ENCODE measurements around the gene SRP14.

SRP14 gene

GRCh38 chr15:40059821-40060220 lies 20.8 kb upstream of the SRP14 start:
- Mint-ChIP-seq H3K27me3 (no peaks in the 10 kb centered on the region), H3K36me3 (peaks cover 8% of the 10 kb centered on the region), H3K4me1 (ENCODE audit: low read depth) (peaks cover 41% of the 10 kb centered on the region), H3K9me3 (ENCODE audit: low read depth) (no peaks in the 10 kb centered on the region), H3K4me3 (no peak overlapping the region), H3K27ac (no peak overlapping the region)

DNA sequence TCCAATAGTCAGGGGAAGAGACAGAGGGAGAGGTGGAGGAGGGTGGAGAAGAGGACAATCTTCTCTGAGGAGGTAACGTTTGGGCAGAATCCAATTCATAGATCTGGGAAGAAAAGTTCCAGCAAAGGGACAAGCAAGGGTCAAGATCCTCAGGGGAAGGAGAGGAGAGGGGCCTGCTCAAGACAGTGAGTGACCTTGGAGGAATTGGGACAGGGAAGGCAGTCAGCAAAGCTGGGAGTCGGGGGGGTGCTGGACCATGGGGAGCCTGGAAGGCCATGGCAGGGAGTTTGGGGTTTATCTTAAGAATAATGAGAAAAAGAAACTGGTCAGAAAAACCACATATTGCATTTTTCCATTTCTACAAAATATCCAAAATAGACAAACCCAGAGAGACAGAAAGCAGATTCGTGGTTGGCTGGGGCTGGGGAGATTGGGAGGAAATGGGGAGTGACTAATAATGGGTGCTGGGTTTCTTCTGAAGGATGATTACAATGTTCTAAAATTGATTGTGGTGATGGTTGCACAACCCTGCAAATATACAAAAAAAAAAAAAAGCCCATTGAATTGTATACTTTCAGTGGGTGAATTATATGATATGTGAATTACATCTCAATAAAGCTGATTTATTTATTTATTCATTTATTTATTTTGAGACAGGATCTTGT lies 19.6 kb upstream of the SRP14 start:
- no peaks in the 10 kb centered on the region for H3K27me3 Mint-ChIP-seq
- peaks cover 41% of the 10 kb centered on the region for H3K4me1 Mint-ChIP-seq (ENCODE audit: low read depth)
- peaks cover 8% of the 10 kb centered on the region for H3K36me3 Mint-ChIP-seq
- peak overlapping the region; percentile 43 for H3K27ac Mint-ChIP-seq
- H3K4me3 Mint-ChIP-seq = no peak overlapping the region
- no peaks in the 10 kb centered on the region for H3K9me3 Mint-ChIP-seq (ENCODE audit: low read depth)

- H3K27me3 Mint-ChIP-seq = no peaks in the 10 kb centered on the region
- peak overlapping the region; percentile 60 for H3K4me3 Mint-ChIP-seq
- H3K27ac Mint-ChIP-seq = no peak overlapping the region
Measured at GRCh38 chr15:40055576-40056293, 16.8 kb upstream of the SRP14 start.

GRCh38 chr15:40054855-40055575 lies 16.0 kb upstream of the SRP14 start:
- Mint-ChIP-seq H3K36me3 (peaks cover 8% of the 10 kb centered on the region), H3K4me1 (ENCODE audit: low read depth) (peaks cover 69% of the 10 kb centered on the region), H3K4me3 (peak overlapping the region; percentile 44), H3K9me3 (ENCODE audit: low read depth) (no peaks in the 10 kb centered on the region), H3K27me3 (no peaks in the 10 kb centered on the region), H3K27ac (peak overlapping the region; percentile 68)

More at GRCh38 chr15:40055576-40056293, 16.8 kb upstream of the SRP14 start:
- Mint-ChIP-seq H3K36me3 (peaks cover 8% of the 10 kb centered on the region), H3K9me3 (ENCODE audit: low read depth) (no peaks in the 10 kb centered on the region), H3K4me1 (ENCODE audit: low read depth) (peaks cover 66% of the 10 kb centered on the region)

GRCh38 chr15:40054605-40054854 lies 15.5 kb upstream of the SRP14 start:
- Mint-ChIP-seq H3K4me1 (ENCODE audit: low read depth) (peaks cover 74% of the 10 kb centered on the region), H3K9me3 (ENCODE audit: low read depth) (no peaks in the 10 kb centered on the region), H3K27ac (peak overlapping the region; percentile 54), H3K36me3 (peaks cover 8% of the 10 kb centered on the region), H3K27me3 (no peaks in the 10 kb centered on the region), H3K4me3 (peak overlapping the region; percentile 44)

- peak overlapping the region; percentile 75 for H3K27ac Mint-ChIP-seq
Measured at GRCh38 chr15:40053831-40054604, 15.0 kb upstream of the SRP14 start.

DNA sequence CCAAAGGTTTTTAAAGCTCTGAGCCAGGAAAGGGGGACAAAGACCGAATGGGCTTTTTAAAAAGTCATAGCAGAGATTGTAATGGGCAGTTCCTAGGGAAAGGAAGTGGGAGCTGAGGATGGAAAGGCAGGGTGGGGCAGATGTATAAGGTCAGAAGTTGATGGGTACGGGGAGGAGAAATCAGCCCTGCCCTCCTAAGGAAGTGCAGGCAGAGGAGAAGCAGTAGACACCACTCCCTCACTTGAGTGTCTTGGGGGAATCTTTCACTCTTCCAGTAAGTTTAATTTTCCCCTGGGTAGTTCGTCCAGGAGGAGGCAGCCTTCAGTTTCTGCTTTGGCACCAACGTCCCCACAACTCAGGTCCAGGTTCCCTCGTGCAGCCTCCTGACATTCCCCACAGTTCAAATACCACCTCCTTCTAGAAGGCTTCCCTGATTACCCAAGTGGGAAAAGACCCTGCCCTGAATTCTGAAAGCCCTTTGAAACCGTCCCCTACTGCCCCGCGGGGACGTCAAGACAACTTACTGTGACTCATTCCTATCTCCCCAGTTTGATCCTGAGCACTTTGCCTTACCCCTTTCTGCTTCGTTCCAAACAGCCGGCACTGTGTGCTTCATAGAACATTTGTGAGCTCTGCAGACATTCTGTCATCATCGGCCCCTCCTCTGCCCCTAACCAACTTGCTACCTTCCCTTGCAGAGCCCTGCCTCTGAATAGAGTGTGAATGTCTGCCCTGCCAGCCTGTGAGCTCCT lies 14.3 kb upstream of the SRP14 start:
- H3K4me1 Mint-ChIP-seq (ENCODE audit: low read depth) = peaks cover 79% of the 10 kb centered on the region
- peaks cover 4% of the 10 kb centered on the region for H3K36me3 Mint-ChIP-seq
- no peaks in the 10 kb centered on the region for H3K27me3 Mint-ChIP-seq
- H3K27ac Mint-ChIP-seq = peak overlapping the region; percentile 75
- H3K9me3 Mint-ChIP-seq (ENCODE audit: low read depth) = no peaks in the 10 kb centered on the region
- peak overlapping the region; percentile 44 for H3K4me3 Mint-ChIP-seq

More at GRCh38 chr15:40053831-40054604, 15.0 kb upstream of the SRP14 start:
- no peaks in the 10 kb centered on the region for H3K9me3 Mint-ChIP-seq (ENCODE audit: low read depth)
- no peaks in the 10 kb centered on the region for H3K27me3 Mint-ChIP-seq
- H3K4me1 Mint-ChIP-seq (ENCODE audit: low read depth) = peaks cover 79% of the 10 kb centered on the region
- H3K4me3 Mint-ChIP-seq = peak overlapping the region; percentile 44
- H3K36me3 Mint-ChIP-seq = peaks cover 8% of the 10 kb centered on the region

- no peaks in the 10 kb centered on the region for H3K27me3 Mint-ChIP-seq
Measured at GRCh38 chr15:40052604-40053003, 13.6 kb upstream of the SRP14 start.

DNA sequence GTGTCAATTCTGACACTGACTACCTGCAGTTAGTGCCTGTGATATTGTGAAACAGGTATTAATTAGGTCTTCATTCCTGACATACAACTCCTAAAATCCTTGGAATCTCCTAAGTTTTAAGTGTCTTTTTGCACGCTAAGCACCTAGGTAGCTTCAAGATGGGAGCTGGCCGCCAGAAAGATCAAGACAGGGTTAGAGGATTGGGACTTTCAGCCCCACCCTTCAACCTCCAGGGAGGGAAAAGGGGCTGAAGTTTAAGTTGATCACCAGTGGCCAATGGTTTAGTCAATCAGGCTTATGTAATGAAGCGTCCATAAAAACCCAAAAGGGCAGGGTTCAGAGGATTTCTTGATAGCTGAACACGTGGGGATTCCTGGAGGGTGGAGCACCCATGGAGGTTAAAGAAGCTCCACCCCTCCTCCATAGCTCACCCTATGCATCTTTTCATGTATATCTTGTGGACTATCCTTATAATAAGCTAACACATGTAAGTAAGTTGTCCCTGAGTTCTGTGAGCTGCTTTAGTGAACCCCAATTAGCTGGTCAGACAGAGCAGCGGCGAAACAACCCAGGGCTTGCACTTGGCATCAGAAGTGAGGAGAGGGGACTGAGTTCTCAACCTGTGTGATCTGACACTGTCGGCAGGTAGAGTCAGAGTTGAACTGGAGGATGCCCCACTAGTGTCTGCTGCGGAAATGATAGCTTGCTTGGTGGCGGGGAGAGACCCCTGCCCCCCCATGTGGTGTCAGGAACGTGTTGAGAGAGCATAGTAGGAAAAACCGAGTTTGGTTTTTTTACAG lies 12.8 kb upstream of the SRP14 start:
- Mint-ChIP-seq H3K27ac (peak overlapping the region; percentile 70), H3K9me3 (ENCODE audit: low read depth) (no peaks in the 10 kb centered on the region), H3K36me3 (peaks cover 3% of the 10 kb centered on the region), H3K4me3 (peak overlapping the region; percentile 13), H3K27me3 (no peaks in the 10 kb centered on the region), H3K4me1 (ENCODE audit: low read depth) (peaks cover 88% of the 10 kb centered on the region)

More at GRCh38 chr15:40052604-40053003, 13.6 kb upstream of the SRP14 start:
- Mint-ChIP-seq H3K36me3 (peaks cover 5% of the 10 kb centered on the region), H3K9me3 (ENCODE audit: low read depth) (no peaks in the 10 kb centered on the region), H3K4me3 (no peak overlapping the region), H3K4me1 (ENCODE audit: low read depth) (peaks cover 81% of the 10 kb centered on the region), H3K27ac (peak overlapping the region; percentile 75)

GRCh38 chr15:40050788-40051470 lies 11.9 kb upstream of the SRP14 start:
- Mint-ChIP-seq H3K27ac (peak overlapping the region; percentile 22), H3K4me3 (no peak overlapping the region), H3K27me3 (no peaks in the 10 kb centered on the region), H3K9me3 (ENCODE audit: low read depth) (no peaks in the 10 kb centered on the region), H3K36me3 (peaks cover 3% of the 10 kb centered on the region), H3K4me1 (ENCODE audit: low read depth) (peaks cover 89% of the 10 kb centered on the region)

DNA sequence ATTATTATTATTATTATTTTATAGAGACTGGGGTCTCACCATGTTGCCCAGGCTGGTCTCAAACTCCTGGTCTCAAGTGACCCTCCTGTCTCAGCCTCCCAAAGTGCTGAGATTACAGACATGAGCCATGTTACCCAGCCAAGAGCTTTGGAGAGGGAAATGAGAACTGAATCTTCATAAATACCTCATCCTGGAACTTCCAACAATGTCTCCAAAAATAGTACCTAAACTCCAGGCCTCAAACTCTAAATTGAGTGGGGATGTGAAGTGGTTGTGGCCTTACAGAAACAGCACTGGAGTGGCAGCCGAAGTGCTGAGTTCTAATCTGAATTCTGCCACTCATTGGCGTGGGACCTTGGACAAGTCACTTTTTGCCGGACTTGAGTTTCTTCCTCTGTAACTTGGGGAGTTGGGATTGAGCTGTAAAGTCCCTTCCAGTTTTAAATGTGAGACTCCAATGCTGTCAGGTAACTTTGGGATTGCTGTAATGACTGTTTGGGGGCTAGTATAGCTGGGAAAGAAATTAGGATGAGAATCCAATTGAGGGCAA lies 10.0 kb upstream of the SRP14 start:
- H3K4me3 Mint-ChIP-seq = peak overlapping the region; percentile 10
- peak overlapping the region; percentile 69 for H3K27ac Mint-ChIP-seq
- peaks cover 89% of the 10 kb centered on the region for H3K4me1 Mint-ChIP-seq (ENCODE audit: low read depth)
- peaks cover 3% of the 10 kb centered on the region for H3K36me3 Mint-ChIP-seq
- no peaks in the 10 kb centered on the region for H3K9me3 Mint-ChIP-seq (ENCODE audit: low read depth)
- H3K27me3 Mint-ChIP-seq = no peaks in the 10 kb centered on the region

- peaks cover 3% of the 10 kb centered on the region for H3K36me3 Mint-ChIP-seq
- peak overlapping the region; percentile 98 for H3K27ac Mint-ChIP-seq
- H3K9me3 Mint-ChIP-seq (ENCODE audit: low read depth) = no peaks in the 10 kb centered on the region
- no peaks in the 10 kb centered on the region for H3K27me3 Mint-ChIP-seq
- peaks cover 84% of the 10 kb centered on the region for H3K4me1 Mint-ChIP-seq (ENCODE audit: low read depth)
- H3K4me3 Mint-ChIP-seq = peak overlapping the region; percentile 78
Measured at GRCh38 chr15:40048211-40048792, 9.3 kb upstream of the SRP14 start.

All from activated naive CD8-positive, alpha-beta T cell (primary cell).